ENCODE data around the gene DNAJC25. TPM values are rescaled to one million over a fixed set of nuclear protein-coding genes. Genes with fewer than 3 reads are reported as not detected.

Gene DNAJC25
- total RNA-seq, 1 donor from 2014 or later = 12.2 TPM

DNA sequence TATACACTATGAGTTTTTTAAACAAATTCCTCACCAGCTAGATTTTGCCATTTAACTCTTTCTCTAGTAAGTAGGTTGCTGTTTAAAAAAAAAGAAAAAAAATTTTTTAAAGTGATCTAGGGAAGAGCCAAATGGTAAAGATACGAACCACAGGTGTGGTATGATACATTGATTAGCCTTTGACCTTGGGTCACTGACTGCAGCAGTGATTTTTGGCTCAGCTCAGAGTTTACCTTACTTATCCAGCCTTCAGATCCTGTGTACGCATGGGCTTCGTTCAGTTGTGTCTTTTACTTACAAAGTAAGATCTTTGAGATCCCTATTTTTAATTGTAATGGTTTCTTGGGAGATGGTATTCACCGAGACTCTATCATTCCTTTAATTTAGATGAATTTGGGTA is 17.9 kb downstream of the DNAJC25 start:
- no peak for DNase-seq (ENCODE audit: low read depth)
- no peak overlapping the region for H3K4me3 ChIP-seq (ENCODE audit: insufficient read depth, low read depth, low read length)
- no peaks in the 10 kb centered on the region for H3K4me1 ChIP-seq (ENCODE audit: insufficient read depth, low read length)
- Mint-ChIP-seq H3K27ac (ENCODE audit: unreplicated experiment) (no peak overlapping the region), H3K36me3 (ENCODE audit: low read depth, unreplicated experiment) (peaks cover 11% of the 10 kb centered on the region), H3K4me3 (ENCODE audit: unreplicated experiment) (peak overlapping the region; percentile 52), H3K9me3 (ENCODE audit: unreplicated experiment) (no peaks in the 10 kb centered on the region), H3K4me1 (ENCODE audit: low read depth, unreplicated experiment) (no peaks in the 10 kb centered on the region), H3K27me3 (ENCODE audit: low read depth, unreplicated experiment) (no peaks in the 10 kb centered on the region)
- no peaks in the 10 kb centered on the region for H3K27me3 ChIP-seq (ENCODE audit: insufficient read depth, low read length)
- peaks cover 26% of the 10 kb centered on the region for H3K79me2 ChIP-seq (ENCODE audit: insufficient read depth, low read length)
- no peak for FAIRE-seq
- TF ChIP-seq EZH2 (IDR thresholded peaks at IDR 0.05; ENCODE audit: insufficient read depth, low read length) = no peak
- TF ChIP-seq, protein P1, sequence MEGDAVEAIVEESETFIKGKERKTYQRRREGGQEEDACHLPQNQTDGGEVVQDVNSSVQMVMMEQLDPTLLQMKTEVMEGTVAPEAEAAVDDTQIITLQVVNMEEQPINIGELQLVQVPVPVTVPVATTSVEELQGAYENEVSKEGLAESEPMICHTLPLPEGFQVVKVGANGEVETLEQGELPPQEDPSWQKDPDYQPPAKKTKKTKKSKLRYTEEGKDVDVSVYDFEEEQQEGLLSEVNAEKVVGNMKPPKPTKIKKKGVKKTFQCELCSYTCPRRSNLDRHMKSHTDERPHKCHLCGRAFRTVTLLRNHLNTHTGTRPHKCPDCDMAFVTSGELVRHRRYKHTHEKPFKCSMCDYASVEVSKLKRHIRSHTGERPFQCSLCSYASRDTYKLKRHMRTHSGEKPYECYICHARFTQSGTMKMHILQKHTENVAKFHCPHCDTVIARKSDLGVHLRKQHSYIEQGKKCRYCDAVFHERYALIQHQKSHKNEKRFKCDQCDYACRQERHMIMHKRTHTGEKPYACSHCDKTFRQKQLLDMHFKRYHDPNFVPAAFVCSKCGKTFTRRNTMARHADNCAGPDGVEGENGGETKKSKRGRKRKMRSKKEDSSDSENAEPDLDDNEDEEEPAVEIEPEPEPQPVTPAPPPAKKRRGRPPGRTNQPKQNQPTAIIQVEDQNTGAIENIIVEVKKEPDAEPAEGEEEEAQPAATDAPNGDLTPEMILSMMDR (IDR thresholded peaks at IDR 0.05; ENCODE audit: insufficient read depth, low read depth, low read length) = no peak
- no peak overlapping the region for H2AFZ ChIP-seq (ENCODE audit: low read depth, low read length)
- peaks cover 33% of the 10 kb centered on the region for H4K20me1 ChIP-seq (ENCODE audit: insufficient read depth, low read length)
- no peak overlapping the region for H3K4me2 ChIP-seq (ENCODE audit: low read length)
- H3K27ac ChIP-seq (ENCODE audit: low read depth, low read length) = no peak overlapping the region
- peaks cover 22% of the 10 kb centered on the region for H3K36me3 ChIP-seq (ENCODE audit: insufficient read depth, low read length)
- no peak overlapping the region for H3K9ac ChIP-seq (ENCODE audit: low read length)
- H3K9me3 ChIP-seq (ENCODE audit: insufficient read depth, low read depth, low read length) = no peaks in the 10 kb centered on the region

DNA sequence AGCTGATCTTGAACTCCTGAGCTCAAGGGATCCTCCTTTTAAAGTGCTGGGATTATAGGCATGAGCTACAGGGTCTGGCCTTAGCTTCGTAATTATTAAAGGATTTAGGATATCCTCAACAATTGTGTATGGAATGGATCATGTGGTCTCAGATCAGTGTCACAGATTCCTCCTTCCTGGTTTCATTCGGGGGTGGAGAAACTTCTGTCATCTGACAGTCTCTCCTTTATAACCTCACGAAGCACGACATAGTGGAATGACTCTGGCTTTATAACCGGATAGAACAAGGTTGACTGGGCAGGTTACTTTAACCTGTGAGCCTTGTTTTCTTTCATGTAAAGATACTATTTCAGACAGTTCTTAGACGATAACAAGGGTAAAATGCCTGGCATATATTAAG is 25.9 kb downstream of the DNAJC25 start:
- H3K36me3 Mint-ChIP-seq (ENCODE audit: low read depth, unreplicated experiment) = peaks cover 6% of the 10 kb centered on the region
- H3K4me3 Mint-ChIP-seq (ENCODE audit: unreplicated experiment) = no peak overlapping the region
- H3K9me3 ChIP-seq (ENCODE audit: insufficient read depth, low read depth, low read length) = no peaks in the 10 kb centered on the region
- no peak overlapping the region for H3K27ac Mint-ChIP-seq (ENCODE audit: unreplicated experiment)
- no peaks in the 10 kb centered on the region for H3K4me1 Mint-ChIP-seq (ENCODE audit: low read depth, unreplicated experiment)
- H3K4me3 ChIP-seq (ENCODE audit: insufficient read depth, low read depth, low read length) = no peak overlapping the region
- peaks cover 4% of the 10 kb centered on the region for H3K4me1 ChIP-seq (ENCODE audit: insufficient read depth, low read length)
- FAIRE-seq (no peak), DNase-seq (ENCODE audit: low read depth) (no peak)
- no peak overlapping the region for H3K9ac ChIP-seq (ENCODE audit: low read length)
- peaks cover 12% of the 10 kb centered on the region for H3K36me3 ChIP-seq (ENCODE audit: insufficient read depth, low read length)
- H2AFZ ChIP-seq (ENCODE audit: low read depth, low read length) = no peak overlapping the region
- no peaks in the 10 kb centered on the region for H3K27me3 Mint-ChIP-seq (ENCODE audit: low read depth, unreplicated experiment)
- TF ChIP-seq EZH2 (IDR thresholded peaks at IDR 0.05; ENCODE audit: insufficient read depth, low read length) = no peak
- TF ChIP-seq, protein P1 (IDR thresholded peaks at IDR 0.05; ENCODE audit: insufficient read depth, low read depth, low read length) = no peak
- no peaks in the 10 kb centered on the region for H4K20me1 ChIP-seq (ENCODE audit: insufficient read depth, low read length)
- H3K79me2 ChIP-seq (ENCODE audit: insufficient read depth, low read length) = peaks cover 3% of the 10 kb centered on the region
- H3K27me3 ChIP-seq (ENCODE audit: insufficient read depth, low read length) = no peaks in the 10 kb centered on the region
- no peak overlapping the region for H3K27ac ChIP-seq (ENCODE audit: low read depth, low read length)
- no peak overlapping the region for H3K4me2 ChIP-seq (ENCODE audit: low read length)
- no peaks in the 10 kb centered on the region for H3K9me3 Mint-ChIP-seq (ENCODE audit: unreplicated experiment)

DNA sequence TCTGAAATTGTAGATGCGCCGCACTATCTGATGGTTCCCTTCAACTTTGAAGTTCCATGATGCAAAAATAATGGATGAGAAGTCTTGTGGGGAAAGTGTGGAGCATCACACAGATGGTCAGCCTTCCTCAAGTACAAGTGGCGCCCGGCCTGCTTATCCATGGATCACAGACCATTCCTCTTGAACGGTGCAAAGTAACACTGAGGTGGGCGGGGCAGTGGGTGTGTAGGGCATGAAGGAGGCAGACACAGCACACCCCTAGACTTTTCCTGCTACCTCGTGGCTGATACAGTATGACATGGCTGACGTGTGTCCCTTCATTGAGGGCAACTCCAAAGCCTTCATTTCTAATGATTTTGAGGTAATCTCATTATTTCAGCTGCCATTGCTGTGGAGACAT is 27.8 kb downstream of the DNAJC25 start:
- Mint-ChIP-seq H3K36me3 (ENCODE audit: low read depth, unreplicated experiment) (peaks cover 8% of the 10 kb centered on the region), H3K27ac (ENCODE audit: unreplicated experiment) (no peak overlapping the region), H3K27me3 (ENCODE audit: low read depth, unreplicated experiment) (no peaks in the 10 kb centered on the region), H3K4me1 (ENCODE audit: low read depth, unreplicated experiment) (peaks cover 14% of the 10 kb centered on the region), H3K4me3 (ENCODE audit: unreplicated experiment) (no peak overlapping the region), H3K9me3 (ENCODE audit: unreplicated experiment) (no peaks in the 10 kb centered on the region)
- Histone ChIP-seq H3K9ac (ENCODE audit: low read length) (no peak overlapping the region), H3K79me2 (ENCODE audit: insufficient read depth, low read length) (peaks cover 20% of the 10 kb centered on the region), H3K36me3 (ENCODE audit: insufficient read depth, low read length) (peaks cover 9% of the 10 kb centered on the region), H3K4me2 (ENCODE audit: low read length) (no peak overlapping the region), H3K9me3 (ENCODE audit: insufficient read depth, low read depth, low read length) (no peaks in the 10 kb centered on the region), H3K27ac (ENCODE audit: low read depth, low read length) (no peak overlapping the region), H3K4me3 (ENCODE audit: insufficient read depth, low read depth, low read length) (no peak overlapping the region), H4K20me1 (ENCODE audit: insufficient read depth, low read length) (peaks cover 16% of the 10 kb centered on the region), H3K4me1 (ENCODE audit: insufficient read depth, low read length) (peaks cover 17% of the 10 kb centered on the region), H3K27me3 (ENCODE audit: insufficient read depth, low read length) (no peaks in the 10 kb centered on the region), H2AFZ (ENCODE audit: low read depth, low read length) (no peak overlapping the region)
- DNase-seq (ENCODE audit: low read depth) (no peak), FAIRE-seq (no peak)
- TF ChIP-seq, protein P1 (IDR thresholded peaks at IDR 0.05; ENCODE audit: insufficient read depth, low read depth, low read length) = no peak
- TF ChIP-seq EZH2 (IDR thresholded peaks at IDR 0.05; ENCODE audit: insufficient read depth, low read length) = no peak
